T-helper 1 cell (primary cell): ENCODE measurements around the gene FOXI3.
"Not testable (repeated sequence)": the region's sequence is repeated elsewhere in the genome, so short reads cannot be mapped to it uniquely, and the experiment has no call there.

Experiments used
- DNase-seq, 5 donors: peaks; one replicate each; pipeline ENCODE4 v3.0.0-alpha.2; 2012 to 2020

FOXI3 gene

DNA sequence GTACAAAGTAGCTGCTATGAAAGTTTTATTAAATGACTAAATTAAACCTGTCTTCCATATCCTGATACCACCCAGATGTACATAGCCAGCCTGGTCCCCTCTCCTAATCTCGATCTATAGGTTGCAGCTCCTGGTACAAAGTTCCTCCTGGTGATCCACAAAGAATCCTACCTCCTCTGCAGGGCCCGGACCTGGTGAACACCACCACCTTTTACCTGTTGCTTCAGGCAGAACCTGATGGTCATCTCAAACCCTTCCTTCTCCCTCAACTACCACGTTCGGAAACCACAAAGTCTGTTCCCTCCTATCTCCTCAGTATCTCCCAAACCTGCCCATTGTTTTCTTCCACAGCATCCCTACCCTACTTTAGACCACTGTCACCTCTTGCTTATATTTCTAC lies 15.5 kb downstream of the FOXI3 start:
- DNase-seq: no peak

DNA sequence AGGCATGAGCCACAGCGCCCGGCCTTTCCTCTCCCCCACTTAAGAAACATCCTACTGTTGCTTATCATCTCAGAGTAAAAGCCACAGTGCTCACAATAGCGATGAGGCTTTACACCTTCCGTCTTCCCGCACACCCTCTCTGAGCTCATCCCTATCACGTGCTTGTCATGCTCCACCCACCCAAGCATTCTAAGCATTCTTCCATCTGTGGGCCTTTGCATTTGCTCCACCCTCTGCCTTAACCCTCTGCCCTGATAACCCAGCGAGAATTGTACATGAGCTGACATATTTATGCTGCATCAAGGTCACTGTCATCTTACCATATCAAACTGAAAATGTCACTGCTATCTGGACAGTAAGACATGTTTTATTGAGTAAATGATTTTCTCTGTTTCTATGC lies 22.6 kb downstream of the FOXI3 start:
- no peak for DNase-seq

DNA sequence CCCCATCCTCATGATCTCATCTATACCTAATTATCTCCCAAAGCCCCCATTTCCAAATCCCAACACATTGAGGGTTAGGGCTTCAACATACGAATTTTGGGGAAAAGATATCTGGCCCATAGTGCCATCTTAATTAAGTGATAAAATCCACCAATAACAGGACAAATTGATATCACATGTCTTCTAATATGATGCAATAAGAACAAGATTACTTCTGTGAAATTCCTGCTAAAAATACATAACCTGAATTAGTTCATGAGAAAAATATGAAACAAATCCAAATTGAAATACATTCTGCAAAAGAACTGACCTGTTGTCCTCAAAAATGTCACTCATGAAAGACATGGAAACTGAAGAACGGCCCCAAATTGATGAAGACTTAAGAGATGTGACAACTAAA lies 28.8 kb downstream of the FOXI3 start:
- no peak for DNase-seq

DNA sequence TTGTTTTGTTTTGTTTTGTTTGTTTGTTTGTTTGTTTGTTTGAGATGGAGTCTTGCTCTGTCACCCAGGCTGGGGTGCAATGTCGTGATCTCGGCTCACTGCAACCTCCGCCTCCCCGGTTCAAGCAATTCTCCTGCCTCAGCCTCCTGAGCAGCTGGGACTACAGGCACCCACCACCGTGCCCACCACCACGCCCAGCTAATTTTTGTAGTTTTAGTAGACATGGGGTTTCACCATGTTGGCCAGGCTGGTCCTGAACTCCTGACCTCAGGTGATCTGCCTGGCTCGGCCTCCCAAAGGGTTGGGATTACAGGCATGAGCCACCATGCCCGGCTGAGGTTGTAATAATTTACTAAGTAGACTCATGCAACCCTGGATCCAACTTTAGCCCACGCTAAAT lies 33.4 kb downstream of the FOXI3 start:
- DNase-seq: not testable (repeated sequence)

DNA sequence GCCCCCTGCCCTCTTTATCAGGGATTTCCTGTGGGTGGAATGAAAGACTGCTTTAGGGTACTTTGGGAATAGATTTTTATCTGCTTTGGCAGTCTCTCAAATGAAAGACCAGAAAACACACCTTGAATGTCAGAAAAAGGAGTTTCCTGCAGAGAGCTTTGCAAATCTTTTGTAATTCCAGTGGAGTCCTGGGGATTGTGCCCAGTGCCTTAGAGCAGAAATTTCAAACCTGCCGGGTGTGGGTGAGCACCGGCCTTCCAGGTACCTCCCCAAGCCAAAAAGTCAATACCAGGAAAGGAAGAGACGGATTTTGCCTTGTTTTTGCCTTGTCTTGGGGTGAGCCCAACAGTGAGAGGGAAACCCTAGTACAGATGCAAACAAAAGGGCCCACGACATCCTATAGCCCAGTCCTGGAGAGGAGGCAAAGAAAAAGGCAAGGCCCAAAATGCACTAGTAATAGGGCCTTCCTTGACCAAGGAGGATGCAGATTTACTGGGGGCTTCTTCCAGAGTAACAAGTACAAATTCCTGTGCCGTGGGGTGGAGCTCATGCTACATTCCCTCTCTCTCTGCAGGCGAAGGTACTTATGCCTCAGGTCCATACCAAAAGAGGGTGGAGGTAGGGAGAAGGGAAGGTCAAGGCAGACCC lies 36.4 kb downstream of the FOXI3 start:
- DNase-seq: no peak

DNA sequence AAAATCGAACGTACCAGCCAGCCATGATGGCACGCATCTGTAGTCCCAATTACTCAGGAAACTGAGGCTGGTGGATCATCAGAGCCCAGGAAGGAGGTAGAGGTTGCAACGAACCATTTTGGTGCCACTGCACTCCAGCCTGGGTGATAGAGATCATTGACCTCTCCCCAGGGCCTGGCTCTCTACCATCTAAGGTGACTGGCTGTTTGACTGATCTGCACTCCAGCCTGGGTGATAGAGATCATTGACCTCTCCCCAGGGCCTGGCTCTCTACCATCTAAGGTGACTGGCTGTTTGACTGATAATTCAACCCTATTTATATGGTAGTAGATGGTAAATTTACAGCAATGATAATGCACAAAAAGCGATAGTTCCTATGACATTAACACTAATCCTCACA lies 43.6 kb downstream of the FOXI3 start:
- not testable (repeated sequence) for DNase-seq

DNA sequence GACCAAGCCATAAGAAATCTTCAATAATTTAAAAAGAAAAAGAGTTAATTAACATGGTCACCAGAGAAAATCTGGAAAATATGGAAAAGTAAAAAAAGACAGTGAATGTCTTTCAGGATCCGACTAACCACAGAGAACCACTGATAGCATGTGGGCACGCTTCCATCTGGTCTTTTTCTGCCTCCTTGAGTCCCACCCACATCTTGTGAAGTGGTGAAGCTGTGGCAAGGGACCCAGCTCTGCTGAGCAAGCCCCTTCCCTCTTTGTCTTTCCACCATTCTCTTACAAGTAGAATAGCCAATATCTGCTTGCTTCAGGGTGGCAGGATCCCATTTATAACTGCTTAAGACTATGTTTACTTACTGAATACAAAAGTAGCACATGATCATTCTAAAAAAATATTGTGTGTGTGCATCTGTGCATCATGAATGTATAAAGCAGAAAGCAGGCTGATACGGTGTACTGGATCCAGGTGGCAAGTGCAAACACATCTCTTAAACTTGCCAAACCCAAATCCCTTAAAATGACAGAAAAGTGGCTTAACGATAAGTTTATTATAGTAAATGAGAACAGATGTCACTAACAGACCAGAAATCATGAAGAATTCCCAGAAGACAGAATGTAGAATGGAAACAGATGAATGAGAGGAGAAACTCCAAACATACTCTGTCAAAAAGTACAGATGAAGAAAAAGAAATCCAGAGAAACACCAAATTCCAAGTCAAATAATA lies 52.3 kb downstream of the FOXI3 start:
- no peak for DNase-seq

DNA sequence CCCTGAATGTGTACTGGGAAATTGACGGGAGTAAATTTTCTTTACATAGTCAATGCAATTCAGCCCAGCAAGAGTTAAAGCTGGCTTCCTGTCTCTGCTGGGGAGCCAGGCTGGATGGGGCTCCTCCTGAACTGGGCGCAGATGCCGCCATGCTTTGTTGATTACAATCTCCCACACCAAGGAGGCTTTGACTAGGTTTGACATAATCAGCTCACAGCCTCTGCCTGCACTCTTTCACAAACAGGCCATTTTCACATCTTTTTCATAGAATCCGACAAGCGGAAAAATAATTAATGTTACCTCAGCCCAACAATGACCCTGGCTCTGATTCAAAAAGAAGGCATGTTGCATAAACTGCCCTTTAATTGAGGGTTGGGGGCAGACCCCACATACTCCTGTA lies 54.3 kb downstream of the FOXI3 start:
- DNase-seq: no peak
